Myocyte (in vitro differentiated cells): Measurements from ENCODE around the gene PCNX1. TPM values are rescaled to one million over a fixed set of nuclear protein-coding genes. Genes with fewer than 3 reads are reported as not detected.
"Not testable (repeated sequence)": the region's sequence is repeated elsewhere in the genome, so short reads cannot be mapped to it uniquely, and the experiment has no call there.

ENCODE experiments used
- DNase-seq: peaks from one replicate; pipeline ENCODE4 v3.0.0-alpha.2; 2012; ENCODE audit warnings: low read depth
- polyA plus RNA-seq: library from polyadenylated mRNA; unstranded; fragments of >200 nt; gene quantifications from one replicate; pipeline ENCODE4 v1.2.1, GENCODE V29; 2012; ENCODE audit warnings: missing spikeins
- total RNA-seq: library from RNA; depleted of rRNA; stranded (reverse); fragments of >200 nt; gene quantifications from 2 replicates; pipeline ENCODE4 v1.2.3, GENCODE V29; 2014

The PCNX1 gene
- 36.4 and 42.1 TPM in 2 replicates for total RNA-seq
- polyA plus RNA-seq: 11.6 TPM

- DNase-seq: peak; percentile 89
Observed at GRCh38 chr14:70907176-70907995, at the start of gene PCNX1. TSS of gene PCNX1 (plus strand) at chr14:70907459. CDS start at chr14:70907851, 392 bp downstream.

GRCh38 chr14:70857496-70857890 is 49.8 kb upstream of the PCNX1 start:
- DNase-seq: no peak

- no peak for DNase-seq
Observed at GRCh38 chr14:70858641-70859040, 48.6 kb upstream of the PCNX1 start.

GRCh38 chr14:70866992-70867391 is 40.3 kb upstream of the PCNX1 start:
- not testable (repeated sequence) for DNase-seq

DNA sequence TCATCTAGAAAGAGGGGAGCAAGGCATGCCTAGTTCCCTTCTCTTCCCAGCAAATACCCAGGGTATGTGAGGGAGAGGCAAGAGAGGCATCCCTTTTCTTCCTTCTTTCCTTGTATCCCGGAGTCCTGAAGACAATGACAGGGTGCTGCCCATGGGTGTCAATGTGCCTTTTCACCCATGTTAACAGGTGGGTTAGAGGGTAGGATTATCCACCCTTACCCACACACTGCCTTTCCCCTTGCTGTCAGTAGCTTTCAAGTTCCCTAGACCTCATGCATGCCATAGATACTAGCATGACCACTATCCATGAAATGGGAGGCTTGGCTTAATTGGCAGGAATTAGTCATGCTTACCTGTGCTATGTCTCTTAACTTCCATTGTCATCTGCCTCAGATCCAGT is 36.3 kb upstream of the PCNX1 start:
- DNase-seq: no peak

- DNase-seq: no peak
Observed at GRCh38 chr14:70871863-70872677, 35.2 kb upstream of the PCNX1 start.

GRCh38 chr14:70872678-70873020 is 34.6 kb upstream of the PCNX1 start:
- DNase-seq: no peak

GRCh38 chr14:70873627-70874026 is 33.6 kb upstream of the PCNX1 start:
- no peak for DNase-seq

DNA sequence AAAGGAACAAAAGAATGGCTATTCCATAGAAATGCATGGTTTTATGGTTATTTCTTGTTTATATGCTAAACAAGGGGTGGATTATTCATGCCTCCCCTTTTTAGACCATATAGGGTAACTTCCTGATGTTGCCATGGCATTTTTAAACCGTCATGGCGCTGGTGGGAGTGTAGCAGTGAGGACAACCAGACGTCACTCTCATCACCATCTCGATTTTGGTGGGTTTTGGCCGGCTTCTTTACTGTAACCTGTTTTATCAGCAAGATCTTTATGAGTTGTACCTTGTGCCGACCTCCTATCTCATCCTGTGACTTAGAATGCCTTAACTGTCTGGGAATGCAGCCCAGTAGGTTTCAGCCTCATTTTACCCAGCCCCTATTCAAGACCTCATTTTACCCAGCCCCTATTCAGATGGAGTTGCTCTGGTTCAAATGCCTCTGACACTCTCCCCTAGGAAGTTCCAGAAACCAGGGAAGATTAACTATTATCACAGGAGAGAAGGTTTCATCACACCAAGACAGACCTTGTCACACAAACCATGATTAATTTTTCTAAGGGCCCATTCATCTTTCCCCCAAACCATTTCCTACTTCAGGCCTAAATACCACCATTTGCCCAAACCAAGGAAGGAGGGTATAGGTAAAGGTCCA is 31.3 kb upstream of the PCNX1 start:
- DNase-seq: not testable (repeated sequence)

GRCh38 chr14:70879448-70879847 is 27.8 kb upstream of the PCNX1 start:
- DNase-seq: no peak

DNA sequence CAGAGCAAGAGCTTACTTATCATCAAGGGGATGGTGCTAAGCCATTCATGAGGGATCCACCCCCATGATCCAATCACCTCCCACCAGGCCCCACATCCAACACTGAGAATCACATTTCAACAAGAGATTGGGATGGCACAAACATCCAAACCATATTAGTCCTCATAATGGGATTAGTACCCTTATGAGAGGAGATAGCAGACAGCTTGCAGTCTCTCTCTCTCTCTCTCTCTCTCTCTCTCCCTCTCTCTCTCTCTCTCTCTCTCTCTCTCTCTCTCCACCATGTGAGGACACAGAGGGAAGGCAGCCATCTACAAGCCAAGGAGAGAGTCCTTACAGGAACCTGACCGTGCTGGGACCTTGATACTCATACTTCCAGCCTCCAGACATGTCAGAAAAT is 26.4 kb upstream of the PCNX1 start:
- DNase-seq: not testable (repeated sequence)

DNA sequence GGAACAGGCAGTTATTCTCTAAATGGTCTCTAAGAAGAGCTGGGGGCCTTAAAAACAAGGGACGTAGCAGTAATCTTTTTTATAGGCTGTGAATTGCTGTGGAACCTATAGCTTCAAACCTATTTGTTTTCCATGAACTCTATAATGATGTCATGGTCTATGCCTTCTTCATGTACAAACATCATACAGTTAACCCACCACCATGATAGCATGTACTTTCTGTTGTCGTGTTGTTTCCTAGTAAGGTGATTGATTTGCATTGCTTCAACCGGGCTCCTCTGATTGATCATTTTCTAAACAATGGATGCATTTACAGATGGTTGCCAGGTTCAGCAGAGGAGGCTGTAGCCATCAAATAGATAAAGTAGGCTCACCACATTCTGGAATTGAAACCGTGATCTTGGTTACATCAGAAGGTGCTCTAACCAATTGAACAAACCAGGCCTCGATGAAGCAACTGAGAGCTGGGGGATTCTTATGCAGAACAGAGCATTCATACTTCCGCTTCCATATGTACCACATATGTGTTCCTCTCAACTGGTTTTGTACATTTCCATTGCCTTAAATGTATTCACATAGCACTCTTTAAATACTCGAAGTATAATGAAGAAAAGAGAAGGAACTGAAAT is 25.6 kb upstream of the PCNX1 start:
- DNase-seq: no peak

DNA sequence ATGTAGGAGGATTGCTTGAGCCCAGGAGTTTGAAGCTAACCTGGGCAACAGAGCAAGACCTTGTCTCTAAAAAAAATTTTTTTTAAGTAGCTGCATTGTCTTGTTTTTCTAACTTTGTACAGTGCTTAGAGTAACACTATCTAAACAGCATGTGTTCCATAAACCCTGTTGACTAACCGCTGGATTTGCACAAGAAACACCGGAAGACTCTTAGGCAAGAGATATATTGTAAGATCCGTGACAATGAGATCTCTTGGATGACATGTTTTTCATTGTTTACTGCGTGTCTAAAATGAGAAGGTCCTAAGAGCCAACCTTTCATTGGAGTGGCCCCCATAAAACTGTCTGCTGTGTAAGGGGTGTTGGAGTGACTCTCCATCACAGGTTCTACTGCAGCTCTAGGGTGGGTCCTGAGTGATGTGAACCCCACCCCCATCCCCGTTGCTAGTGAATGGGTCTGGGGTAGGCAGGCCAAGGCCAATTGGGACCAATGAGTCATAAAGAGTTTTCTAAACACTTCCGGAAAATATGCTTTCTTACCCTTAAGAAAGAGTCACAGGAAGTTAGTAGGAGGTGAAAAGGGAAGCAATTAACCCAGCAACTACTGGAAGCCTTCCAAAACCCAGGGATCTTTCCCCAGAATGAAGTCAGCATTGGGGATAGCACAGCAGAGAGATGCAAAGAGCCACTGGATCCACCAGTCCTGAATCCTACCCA is 24.3 kb upstream of the PCNX1 start:
- DNase-seq: peak; percentile 36

- DNase-seq: no peak
Observed at GRCh38 chr14:70884595-70885342, 22.5 kb upstream of the PCNX1 start.

DNA sequence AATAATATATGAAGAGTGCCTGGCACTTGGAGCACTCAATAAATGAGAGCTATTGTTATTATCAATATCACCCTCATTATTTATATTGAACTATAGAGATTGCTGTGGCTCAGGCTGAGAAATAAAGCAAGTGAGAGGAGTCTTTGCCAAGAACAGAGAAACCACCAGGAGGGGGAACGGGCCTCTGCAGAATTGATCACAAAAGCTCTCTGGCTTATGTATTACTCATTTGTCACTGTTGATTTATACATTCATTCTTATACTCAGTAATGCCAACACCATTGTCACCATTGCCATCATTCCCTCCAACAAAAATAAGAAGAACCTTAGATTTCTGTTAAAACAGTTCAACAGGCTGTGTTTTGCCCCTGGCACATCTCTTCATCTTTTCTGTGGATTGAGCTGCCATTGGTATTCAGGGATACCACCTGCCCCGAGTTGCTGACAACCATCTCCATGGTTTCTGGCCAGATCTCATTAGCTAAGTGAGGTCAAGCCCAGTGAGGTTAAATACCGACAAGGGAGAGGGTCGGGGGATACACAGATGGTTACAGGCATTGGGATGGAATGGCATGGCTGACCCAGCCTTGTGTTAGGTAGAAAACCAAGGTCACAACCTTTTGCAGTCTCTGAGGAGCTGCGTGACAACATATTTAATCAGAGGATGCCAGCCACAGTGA is 21.8 kb upstream of the PCNX1 start:
- no peak for DNase-seq

DNA sequence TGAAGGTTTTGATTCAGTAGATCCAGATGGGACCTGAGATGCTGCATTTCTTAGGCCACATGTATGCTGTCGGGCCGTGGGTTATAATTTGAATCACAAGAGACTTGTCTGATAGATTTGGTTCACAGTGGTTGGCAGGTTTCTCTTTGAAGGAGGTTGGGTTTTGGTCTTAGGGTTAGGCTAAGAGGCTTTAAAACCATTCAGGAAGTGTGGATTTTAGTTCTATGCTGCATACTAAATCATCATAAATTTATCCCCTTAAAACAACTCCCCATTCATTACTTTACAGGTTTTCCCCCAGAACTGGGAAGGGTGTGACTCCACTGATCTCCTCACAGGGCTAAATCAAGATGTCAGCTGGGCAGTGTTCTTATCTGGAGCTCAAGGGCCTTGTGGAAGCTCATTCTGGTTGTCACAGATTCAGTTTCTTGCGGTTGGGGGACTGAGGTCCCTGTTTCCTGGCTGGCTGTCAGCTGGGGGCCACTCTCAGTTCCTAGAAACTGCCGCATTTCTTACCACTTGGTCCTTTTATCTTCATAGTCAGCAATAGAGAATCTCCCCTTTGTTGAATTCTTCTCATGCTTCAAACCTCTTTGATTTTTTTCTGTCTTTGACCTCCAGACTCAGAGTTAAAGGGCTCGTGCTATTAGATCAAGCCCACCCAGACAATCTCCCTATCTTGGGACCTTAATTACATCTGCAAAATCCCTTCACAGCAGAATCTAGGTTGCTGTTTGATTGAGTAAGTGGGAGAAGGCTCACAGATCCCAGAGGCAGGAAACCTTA is 20.6 kb upstream of the PCNX1 start:
- DNase-seq: no peak

DNA sequence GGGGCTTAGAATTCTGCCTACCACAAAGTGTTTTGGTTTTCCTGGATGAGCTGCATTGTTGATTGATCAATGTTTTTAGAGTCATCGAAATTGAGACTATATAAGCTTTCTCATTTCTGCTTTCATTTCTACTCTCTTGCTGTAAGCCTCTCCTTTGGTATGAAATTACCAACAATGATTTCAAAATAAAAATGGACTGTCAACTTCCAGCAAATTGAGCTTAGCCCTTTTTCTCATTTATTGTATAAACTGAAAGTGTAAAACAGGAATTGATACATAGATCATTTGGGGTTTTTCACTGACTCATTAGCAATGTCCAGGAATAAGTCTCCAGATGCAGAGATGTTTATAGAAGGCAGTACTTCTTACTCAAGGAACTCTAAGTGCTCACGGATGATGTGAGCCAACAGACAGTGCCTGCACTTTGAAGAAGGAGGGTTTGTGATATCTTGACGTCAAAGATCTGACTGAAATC is 20.0 kb upstream of the PCNX1 start:
- DNase-seq: no peak

GRCh38 chr14:70887737-70888499 is 19.3 kb upstream of the PCNX1 start:
- no peak for DNase-seq
